Common myeloid progenitor, CD34-positive (primary cell): ENCODE results near the gene KLHL25.

Experiments
- CTCF ChIA-PET: fragments of 350-600 bp; sonication (Branson Sonifier 250); formaldehyde crosslinking; loops from one replicate; lab custom pipeline; 2021; ENCODE audit warnings: antibody characterized with exemption; lab: Charles Lee
- POLR2A ChIA-PET: fragments of 350-600 bp; sonication (Branson Sonifier 250); formaldehyde crosslinking; loops from one replicate; lab custom pipeline; 2021; ENCODE audit warnings: antibody characterized with exemption; lab: Charles Lee
- DNase-seq, 3 donors: peaks; one replicate each; pipeline versions ENCODE4 v3.0.0 to v3.0.0-alpha.2; 2013
- H3K27ac ChIP-seq, 2 experiments: 1 replicate in 1 of 2; 2 replicates in 1 of 2; pipeline ENCODE4 v1.7.0; 2013; ENCODE audit warnings: inconsistent platforms in 2 of 2, low read length in 2 of 2, mild to moderate bottlenecking in 2 of 2, low read depth in 1 of 2, moderate library complexity in 1 of 2; ENCODE audit not compliant: severe bottlenecking in 2 of 2, insufficient read depth in 1 of 2, poor library complexity in 1 of 2
- H3K27me3 ChIP-seq, 5 experiments: replicated peaks in 2 of 5; 1 replicate in 3 of 5; 2 replicates in 2 of 5; pipeline versions ENCODE4 v1.6.1 to v1.7.0; 2013; ENCODE audit warnings: low read length in 4 of 5, mild to moderate bottlenecking in 2 of 5, moderate library complexity in 2 of 5, inconsistent platforms in 1 of 5; ENCODE audit not compliant: insufficient read depth in 5 of 5, control insufficient read depth in 4 of 5
- H3K36me3 ChIP-seq, 4 experiments: 1 replicate in 2 of 4; 2 replicates in 2 of 4; pipeline versions ENCODE4 v1.6.1 to v1.7.0; 2013; ENCODE audit warnings: low read length in 3 of 4, control low read depth in 1 of 4, mild to moderate bottlenecking in 1 of 4; ENCODE audit not compliant: control insufficient read depth in 4 of 4, insufficient read depth in 4 of 4
- H3K4me1 ChIP-seq, 4 experiments: 1 replicate in 3 of 4; 2 replicates in 1 of 4; pipeline versions ENCODE4 v1.6.1 to v1.7.1; 2013; ENCODE audit warnings: low read length in 3 of 4, mild to moderate bottlenecking in 3 of 4, control low read depth in 1 of 4, inconsistent platforms in 1 of 4, moderate library complexity in 1 of 4; ENCODE audit not compliant: control insufficient read depth in 4 of 4, insufficient read depth in 4 of 4; ENCODE audit errors: control extremely low read depth in 1 of 4
- H3K4me3 ChIP-seq, 7 experiments: 1 replicate in 4 of 7; 2 replicates in 3 of 7; pipeline versions ENCODE4 v1.5.1 to v1.7.0; 2013; ENCODE audit warnings: mild to moderate bottlenecking in 7 of 7, low read length in 6 of 7, moderate library complexity in 6 of 7, inconsistent platforms in 2 of 7, low read depth in 2 of 7, control low read depth in 1 of 7; ENCODE audit not compliant: insufficient read depth in 4 of 7, control insufficient read depth in 1 of 7; ENCODE audit errors: extremely low read depth in 1 of 7
- H3K9me3 ChIP-seq, 5 experiments: 1 replicate in 4 of 5; 2 replicates in 1 of 5; pipeline versions ENCODE4 v1.6.1 to v1.7.1; 2013; ENCODE audit warnings: low read length in 4 of 5, mild to moderate bottlenecking in 2 of 5, inconsistent platforms in 1 of 5, low read depth in 1 of 5, moderate library complexity in 1 of 5; ENCODE audit not compliant: control insufficient read depth in 4 of 5, insufficient read depth in 2 of 5; ENCODE audit errors: control extremely low read depth in 1 of 5
- WGBS: methylation state at CpG from one replicate; pipeline ENCODE4 v1.1.5; 2013; ENCODE audit not compliant: insufficient coverage; 5-methylcytosine and 5-hydroxymethylcytosine counted together

Gene KLHL25

GRCh38 chr15:85760531-85761371, 34.0 kb downstream of the KLHL25 start:
- no peak overlapping the region for H3K4me3 ChIP-seq
- no peaks in the 10 kb centered on the region for H3K9me3 ChIP-seq
- no peaks in the 10 kb centered on the region for H3K36me3 ChIP-seq
- H3K27me3 ChIP-seq, result no peaks in the 10 kb centered on the region
- ChIA-PET POLR2A (no interaction called here), CTCF (interaction anchor here (1.2 kb wide), 1 partner anchor 94 kb away, joined by 3 read pairs; no protein-coding TSS in a partner anchor)
- H3K4me1 ChIP-seq, result no peaks in the 10 kb centered on the region
- DNase-seq, result no peak
- no peak overlapping the region for H3K27ac ChIP-seq
- 98% methylated on average over 26 of the region's 28 CpGs for WGBS

GRCh38 chr15:85760049-85760448, 34.7 kb downstream of the KLHL25 start:
- Histone ChIP-seq H3K27ac (no peak overlapping the region), H3K36me3 (no peaks in the 10 kb centered on the region), H3K27me3 (no peaks in the 10 kb centered on the region), H3K9me3 (no peaks in the 10 kb centered on the region), H3K4me3 (no peak overlapping the region), H3K4me1 (no peaks in the 10 kb centered on the region)
- WGBS, result 96% methylated on average over 5 of the region's 6 CpGs
- DNase-seq, result no peak
- CTCF ChIA-PET, result no interaction called here
- POLR2A ChIA-PET, result no interaction called here

GRCh38 chr15:85759376-85759775, 35.3 kb downstream of the KLHL25 start:
- Histone ChIP-seq H3K4me1 (peaks cover 0 to under 1% (median under 1%) of the 10 kb centered on the region in 4 experiments), H3K9me3 (no peaks in the 10 kb centered on the region), H3K27me3 (no peaks in the 10 kb centered on the region), H3K4me3 (no peak overlapping the region), H3K36me3 (no peaks in the 10 kb centered on the region), H3K27ac (no peak overlapping the region)
- POLR2A ChIA-PET, result no interaction called here
- CTCF ChIA-PET, result no interaction called here
- WGBS, result 97% methylated on average over 13 of the region's 13 CpGs
- DNase-seq, result no peak

- no peak for DNase-seq
- Histone ChIP-seq H3K27me3 (no peaks in the 10 kb centered on the region), H3K4me1 (peaks cover 0 to 8% (median 6%) of the 10 kb centered on the region in 4 experiments), H3K36me3 (no peaks in the 10 kb centered on the region), H3K4me3 (no peak overlapping the region), H3K27ac (no peak overlapping the region), H3K9me3 (no peaks in the 10 kb centered on the region)
- 98% methylated on average over 19 of the region's 21 CpGs for WGBS
- POLR2A ChIA-PET, result no interaction called here
- CTCF ChIA-PET, result no interaction called here
Measured at GRCh38 chr15:85758655-85758978, 36.1 kb downstream of the KLHL25 start.

GRCh38 chr15:85757939-85758654, 36.6 kb downstream of the KLHL25 start:
- no peak overlapping the region for H3K27ac ChIP-seq
- CTCF ChIA-PET, result no interaction called here

GRCh38 chr15:85757073-85757938, 37.4 kb downstream of the KLHL25 start:
- ChIA-PET POLR2A (no interaction called here), CTCF (no interaction called here)
- Histone ChIP-seq H3K27me3 (no peaks in the 10 kb centered on the region), H3K4me3 (no peak overlapping the region), H3K4me1 (peaks cover 0 to 21% (median 12%) of the 10 kb centered on the region in 4 experiments), H3K27ac (no peak overlapping the region), H3K36me3 (no peaks in the 10 kb centered on the region), H3K9me3 (no peaks in the 10 kb centered on the region)
- no peak for DNase-seq
- WGBS, result 96% methylated on average over 8 of the region's 13 CpGs

More at GRCh38 chr15:85757939-85758654, 36.6 kb downstream of the KLHL25 start:
- POLR2A ChIA-PET, result no interaction called here
- H3K4me3 ChIP-seq, result no peak overlapping the region
- WGBS, result 94% methylated on average over 14 of the region's 17 CpGs
- no peaks in the 10 kb centered on the region for H3K27me3 ChIP-seq
- no peak for DNase-seq
- no peaks in the 10 kb centered on the region for H3K36me3 ChIP-seq
- H3K4me1 ChIP-seq, result peaks cover 0 to 13% (median 8%) of the 10 kb centered on the region in 4 experiments
- no peaks in the 10 kb centered on the region for H3K9me3 ChIP-seq
